NCI-H146 (cell line): ENCODE results near the gene NLN.
"Not testable (repeated sequence)": the region's sequence is repeated elsewhere in the genome, so short reads cannot be mapped to it uniquely, and the experiment has no call there.

Source experiments
- DNase-seq: peaks from one replicate; lab custom pipeline; 2025; lab: John Stamatoyannopoulos, UW

The NLN gene

GRCh38 chr5:65732046-65732445, 10.0 kb downstream of the NLN start:
- not testable (repeated sequence) for DNase-seq

DNA sequence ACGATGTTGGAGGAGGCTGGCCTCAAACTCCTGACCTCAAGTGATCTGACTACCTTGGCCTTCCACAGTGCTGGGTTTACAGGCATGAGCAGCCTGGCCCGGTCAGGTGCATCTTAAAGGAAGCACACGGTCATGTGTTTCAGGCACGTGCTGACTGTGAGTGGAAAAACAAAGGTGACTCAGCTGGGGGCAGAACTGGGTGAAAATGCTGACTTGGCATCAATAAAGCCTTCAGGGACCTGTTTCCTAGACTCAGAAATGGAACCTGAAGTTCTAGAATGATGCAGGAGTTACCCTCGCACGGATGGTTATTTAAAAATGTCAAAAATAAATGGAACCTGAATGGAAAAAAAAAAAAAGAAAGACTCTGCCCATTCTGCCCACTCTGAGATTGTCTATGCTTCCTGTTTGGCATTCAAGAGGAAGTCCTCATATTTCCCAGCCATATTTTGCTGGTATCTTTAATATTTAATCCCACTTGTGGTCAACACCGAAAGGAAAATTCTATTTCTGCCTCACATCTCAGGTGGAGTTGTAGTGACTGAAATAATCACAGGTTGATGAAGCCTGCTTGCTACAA, 12.3 kb downstream of the NLN start:
- not testable (repeated sequence) for DNase-seq

DNA sequence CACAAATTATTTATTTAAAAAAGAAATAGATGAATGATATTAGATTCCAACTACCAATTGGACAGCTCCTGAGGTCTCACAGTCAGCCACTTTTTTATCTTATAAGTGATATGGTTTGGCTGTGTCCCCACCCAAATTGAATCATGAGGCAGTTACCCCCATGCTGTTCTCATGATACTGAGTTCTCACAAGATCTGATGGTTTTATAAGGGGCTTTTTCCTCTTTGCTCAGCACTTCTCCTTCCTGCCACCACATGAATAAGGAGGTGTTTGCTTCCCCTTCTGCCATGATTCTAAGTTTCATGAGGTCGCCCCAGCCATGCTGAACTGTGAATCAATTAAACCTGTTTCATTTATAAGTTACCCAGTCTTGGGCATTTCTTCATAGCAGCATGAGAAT, 12.9 kb downstream of the NLN start:
- DNase-seq = no peak

GRCh38 chr5:65736011-65736410, 14.0 kb downstream of the NLN start:
- no peak for DNase-seq

DNA sequence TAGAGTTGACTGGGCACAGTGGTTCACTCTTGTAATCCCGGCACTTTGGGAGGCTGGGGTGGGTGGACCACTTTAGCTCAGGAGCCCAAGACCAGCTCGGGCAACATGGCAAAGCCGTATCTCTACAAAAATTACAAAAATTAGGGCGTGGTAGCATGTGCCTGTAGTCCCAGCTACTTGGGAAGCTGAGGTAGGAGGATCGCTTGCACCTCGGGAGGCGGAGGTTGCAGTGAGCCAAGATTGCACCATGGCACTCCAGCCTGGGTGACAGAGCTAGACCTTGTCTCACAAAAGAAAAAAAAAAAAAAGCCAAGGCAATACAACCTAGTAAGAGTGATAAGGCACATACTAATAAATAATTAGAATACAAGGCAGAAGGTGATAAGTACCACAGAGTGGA, 15.8 kb downstream of the NLN start:
- DNase-seq = no peak

GRCh38 chr5:65738305-65738704, 16.3 kb downstream of the NLN start:
- no peak for DNase-seq

DNA sequence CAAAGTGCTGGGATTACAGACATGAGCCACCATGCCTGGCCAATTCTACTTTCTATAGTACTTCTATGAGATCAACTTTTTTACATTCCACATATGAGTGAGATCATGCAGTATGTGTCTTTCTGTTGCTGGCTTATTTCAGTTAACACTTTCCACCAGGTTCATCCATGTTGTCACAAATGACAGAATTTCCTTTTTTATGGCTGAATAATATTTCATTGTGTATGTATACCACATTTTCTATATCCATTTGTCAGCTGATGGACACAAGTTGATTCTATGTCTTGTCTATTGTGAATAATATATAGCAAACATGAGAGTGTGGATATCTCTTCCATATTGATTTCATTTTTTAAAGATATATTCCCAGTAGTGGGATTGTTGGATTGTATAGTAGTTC, 17.2 kb downstream of the NLN start:
- DNase-seq = no peak

DNA sequence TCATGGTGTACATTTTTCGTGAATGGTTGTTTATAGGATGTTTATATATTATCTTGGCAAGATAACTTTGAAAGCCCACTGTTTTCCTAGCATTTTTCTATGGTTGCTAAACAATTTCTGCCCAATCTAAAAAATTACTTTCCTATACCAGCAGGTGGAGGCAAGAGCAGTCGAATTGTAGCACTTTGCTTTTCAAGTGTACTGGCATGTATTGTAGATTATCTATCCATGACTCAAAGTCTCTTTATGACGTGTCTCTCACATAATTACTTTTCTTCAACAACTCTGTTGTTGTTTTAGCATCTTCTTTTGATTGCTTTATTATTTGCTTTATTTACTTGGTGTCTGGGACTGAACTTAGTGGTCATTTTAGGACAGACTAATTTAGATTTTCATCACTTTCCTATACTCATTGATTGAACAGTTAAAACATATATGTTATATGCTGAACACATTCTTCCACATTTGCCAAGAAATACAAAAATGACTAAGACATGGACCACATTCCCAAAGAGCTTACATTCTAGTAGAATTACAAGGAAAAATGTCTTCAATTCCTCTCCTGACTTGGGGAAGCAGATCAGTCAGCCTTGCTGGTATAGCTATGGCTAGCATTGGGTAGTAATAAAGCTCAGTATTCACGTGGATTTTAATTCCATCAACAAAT, 20.7 kb downstream of the NLN start:
- no peak for DNase-seq

GRCh38 chr5:65749221-65749844, 27.3 kb downstream of the NLN start:
- DNase-seq = no peak

- DNase-seq = no peak
Measured at GRCh38 chr5:65749956-65750355, 28.0 kb downstream of the NLN start.

DNA sequence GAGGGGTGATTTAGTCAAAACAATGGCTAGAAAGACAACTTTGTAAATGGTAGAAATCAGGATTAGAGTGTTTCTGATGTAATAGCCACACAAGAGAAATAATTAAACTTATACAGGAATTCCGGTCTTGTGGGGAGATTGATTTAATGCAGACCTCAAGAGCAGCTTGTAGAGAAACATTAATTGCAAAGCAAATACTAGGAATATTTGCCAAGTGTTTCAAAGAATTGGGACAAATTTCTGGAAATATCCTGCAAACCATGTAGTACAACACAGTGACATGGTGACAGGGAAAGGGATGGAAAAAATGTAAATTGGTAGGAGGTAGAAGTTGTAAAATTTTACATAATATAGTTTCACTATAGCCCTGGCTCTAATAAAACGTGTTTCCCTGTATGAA, 28.9 kb downstream of the NLN start:
- no peak for DNase-seq

DNA sequence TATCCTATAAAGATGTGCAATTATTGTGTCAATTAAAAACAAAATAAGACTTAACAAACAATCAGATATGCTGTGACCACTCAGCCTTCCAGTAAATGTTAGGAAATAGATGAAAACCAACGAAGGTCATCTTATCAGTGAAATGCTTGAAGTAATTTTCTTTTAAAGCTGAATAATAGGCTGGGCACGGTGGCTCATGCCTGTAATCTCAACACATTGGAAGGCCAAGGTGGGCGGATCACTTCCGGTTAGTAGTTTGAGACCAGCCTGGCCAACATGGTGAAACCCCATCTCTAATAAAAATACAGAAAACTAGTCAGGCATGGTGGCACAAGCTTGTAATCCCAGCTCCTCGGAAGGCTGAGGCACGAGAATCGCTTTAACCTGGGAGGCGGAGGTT, 31.2 kb downstream of the NLN start:
- DNase-seq = peak; percentile 44

- DNase-seq = no peak
Measured at GRCh38 chr5:65758546-65759144, 36.6 kb downstream of the NLN start.

- peak; percentile 48 for DNase-seq
Measured at GRCh38 chr5:65760504-65761275, 38.7 kb downstream of the NLN start.

- DNase-seq = no peak
Measured at GRCh38 chr5:65762234-65762633, 40.2 kb downstream of the NLN start.

- DNase-seq = no peak
Measured at GRCh38 chr5:65765582-65765981, 43.6 kb downstream of the NLN start.

GRCh38 chr5:65766175-65766574, 44.2 kb downstream of the NLN start:
- DNase-seq = no peak

DNA sequence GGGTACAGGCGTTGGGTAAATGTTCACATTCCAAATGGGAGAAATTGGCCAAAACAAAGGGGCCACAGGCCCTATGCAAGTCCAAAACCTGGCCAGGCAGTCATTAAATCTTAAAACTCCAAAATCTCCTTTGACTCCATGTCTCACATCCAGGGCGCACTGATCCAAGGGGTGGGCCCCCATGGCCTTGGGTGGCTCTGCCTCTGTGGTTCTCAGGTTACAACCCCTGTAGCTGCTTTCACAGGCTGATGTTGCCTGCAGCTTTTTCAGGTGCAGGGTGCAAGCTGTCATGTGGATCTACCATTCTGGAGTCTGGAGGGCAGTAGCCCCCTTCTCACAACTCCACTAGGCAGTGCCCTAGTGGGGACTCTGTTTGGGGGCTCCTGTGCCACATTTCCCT, 44.8 kb downstream of the NLN start:
- no peak for DNase-seq

DNA sequence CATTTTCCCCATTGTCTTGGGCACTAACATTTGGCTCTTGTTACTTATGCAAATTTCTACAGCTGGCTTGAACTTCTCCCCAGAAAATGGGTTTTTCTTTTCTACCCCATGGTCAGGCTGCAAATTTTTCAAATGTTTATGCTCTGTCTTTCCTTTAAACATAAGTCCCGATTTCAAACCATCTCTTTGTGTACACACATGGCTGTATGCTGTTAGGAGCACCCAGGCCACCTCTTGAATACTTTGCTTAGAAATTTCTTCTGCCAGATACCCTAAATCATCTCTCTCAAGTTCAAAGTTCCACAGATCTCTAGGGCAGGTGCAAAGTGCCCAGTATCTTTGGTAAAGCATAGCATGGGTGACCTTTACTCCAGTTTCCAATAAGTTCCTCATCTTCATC, 45.6 kb downstream of the NLN start:
- no peak for DNase-seq

- DNase-seq = no peak
Measured at GRCh38 chr5:65768723-65769346, 46.8 kb downstream of the NLN start.

DNA sequence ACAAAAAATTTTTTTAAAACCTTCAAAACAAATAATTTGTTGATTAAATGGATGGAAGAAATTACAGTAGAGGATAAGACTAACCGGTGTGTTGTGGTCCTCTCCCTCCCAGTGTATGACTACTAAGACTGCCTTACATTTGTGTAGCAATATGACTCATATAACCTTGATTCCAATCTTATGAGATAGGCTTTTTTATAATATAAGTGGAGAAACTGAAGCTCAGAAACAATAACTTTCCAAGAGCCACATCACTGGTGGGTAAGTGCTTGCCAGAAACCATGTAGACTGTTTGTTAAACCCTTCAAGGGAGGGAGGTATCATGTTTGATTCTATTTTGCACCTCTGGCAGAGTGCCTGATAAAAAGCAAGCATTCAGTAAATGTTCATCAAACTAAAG, 47.5 kb downstream of the NLN start:
- no peak for DNase-seq

DNA sequence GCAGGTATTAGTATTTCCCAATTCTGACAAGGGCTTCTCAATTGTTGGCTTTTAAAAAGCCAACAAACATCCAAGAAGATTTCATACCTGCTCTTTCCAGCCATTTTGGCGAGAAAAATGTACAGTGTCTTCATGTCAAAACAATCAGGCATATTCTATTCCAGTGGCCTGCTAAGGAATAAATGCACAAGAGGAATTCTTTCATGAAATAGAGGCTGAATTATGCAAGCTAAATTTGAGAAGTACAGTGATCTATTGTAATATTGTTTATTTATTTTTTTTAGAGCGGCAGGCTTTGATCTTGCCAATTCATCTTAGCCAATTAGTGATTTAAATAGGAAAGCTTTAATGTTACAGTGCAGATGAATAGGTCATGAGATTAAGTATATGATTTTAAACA, 49.3 kb downstream of the NLN start:
- no peak for DNase-seq
